Smooth muscle cell (in vitro differentiated cells): ENCODE measurements around the gene TCP11. TPM values are rescaled to one million over a fixed set of nuclear protein-coding genes. Genes with fewer than 3 reads are reported as not detected.

Source experiments
- DNase-seq: peaks from one replicate; lab custom pipeline; 2025; ENCODE audit not compliant: unreplicated experiment; lab: John Stamatoyannopoulos, UW
- H2AFZ ChIP-seq: fragments of 200-600 bp; sonication (generic); 2 replicates; pipeline ENCODE4 v1.6.0; 2016; ENCODE audit warnings: antibody characterized with exemption, low read depth, mild to moderate bottlenecking
- H3F3A ChIP-seq: fragments of 200-600 bp; sonication (generic); 2 replicates; pipeline ENCODE4 v1.6.0; 2017; ENCODE audit warnings: antibody characterized with exemption, low read depth
- H3K27ac ChIP-seq: fragments of 200-600 bp; sonication (generic); 2 replicates; pipeline ENCODE4 v1.5.1; 2016; ENCODE audit warnings: low read depth, mild to moderate bottlenecking
- H3K27me3 ChIP-seq: fragments of 200-600 bp; sonication (generic); 2 replicates; pipeline ENCODE4 v1.6.1; 2016; ENCODE audit warnings: low read depth, mild to moderate bottlenecking
- H3K36me3 ChIP-seq: fragments of 200-600 bp; sonication (generic); 2 replicates; pipeline ENCODE4 v1.5.1; 2016; ENCODE audit warnings: low read depth
- H3K4me1 ChIP-seq: fragments of 200-600 bp; sonication (generic); 2 replicates; pipeline ENCODE4 v1.5.1; 2016; ENCODE audit warnings: low read depth
- H3K4me2 ChIP-seq: fragments of 200-600 bp; sonication (generic); 2 replicates; pipeline ENCODE4 v1.6.0; 2016; ENCODE audit warnings: mild to moderate bottlenecking
- H3K4me3 ChIP-seq: fragments of 200-600 bp; sonication (generic); 2 replicates; pipeline ENCODE4 v1.5.1; 2016; ENCODE audit warnings: mild to moderate bottlenecking
- H3K79me2 ChIP-seq: fragments of 200-600 bp; sonication (generic); 2 replicates; pipeline ENCODE4 v1.6.0; 2016; ENCODE audit warnings: low read depth, mild to moderate bottlenecking
- H3K9ac ChIP-seq: fragments of 200-600 bp; sonication (generic); 2 replicates; pipeline ENCODE4 v1.6.0; 2016; ENCODE audit warnings: low read depth
- H3K9me3 ChIP-seq: fragments of 200-600 bp; sonication (generic); replicated peaks from 2 replicates; pipeline ENCODE4 v1.5.1; 2016; ENCODE audit warnings: low read depth
- H4K20me1 ChIP-seq: fragments of 200-600 bp; sonication (generic); 2 replicates; pipeline ENCODE4 v1.6.0; 2016; ENCODE audit warnings: low read depth
- WGBS: methylation state at CpG from one replicate; pipeline ENCODE4 v1.1.7; 2016; ENCODE audit warnings: low lambda C conversion rate; 5-methylcytosine and 5-hydroxymethylcytosine counted together
- polyA plus RNA-seq: library from polyadenylated mRNA; unstranded; fragments of >200 nt; fragmentation: Nextera tagmentation; extraction: Ambion mirVana; gene quantifications from 2 replicates; pipeline ENCODE4 v1.2.1, GENCODE V29; 2016
- total RNA-seq: library from RNA; depleted of rRNA; stranded (reverse); fragments of >200 nt; gene quantifications from 2 replicates; pipeline ENCODE4 v1.2.3, GENCODE V29; 2014
- TF ChIP-seq, protein P1 (sequence below): fragments of 200-600 bp; sonication (generic); IDR thresholded peaks from 2 replicates; pipeline ENCODE4 v1.5.1; 2017; ENCODE audit warnings: borderline replicate concordance, mild to moderate bottlenecking, antibody characterized with exemption; ENCODE audit not compliant: insufficient read depth, poor library complexity, severe bottlenecking

TCP11 gene
- total and polyA plus RNA-seq, 2 experiments from 2014 or later = 0.64 TPM; not detected in 1

DNA sequence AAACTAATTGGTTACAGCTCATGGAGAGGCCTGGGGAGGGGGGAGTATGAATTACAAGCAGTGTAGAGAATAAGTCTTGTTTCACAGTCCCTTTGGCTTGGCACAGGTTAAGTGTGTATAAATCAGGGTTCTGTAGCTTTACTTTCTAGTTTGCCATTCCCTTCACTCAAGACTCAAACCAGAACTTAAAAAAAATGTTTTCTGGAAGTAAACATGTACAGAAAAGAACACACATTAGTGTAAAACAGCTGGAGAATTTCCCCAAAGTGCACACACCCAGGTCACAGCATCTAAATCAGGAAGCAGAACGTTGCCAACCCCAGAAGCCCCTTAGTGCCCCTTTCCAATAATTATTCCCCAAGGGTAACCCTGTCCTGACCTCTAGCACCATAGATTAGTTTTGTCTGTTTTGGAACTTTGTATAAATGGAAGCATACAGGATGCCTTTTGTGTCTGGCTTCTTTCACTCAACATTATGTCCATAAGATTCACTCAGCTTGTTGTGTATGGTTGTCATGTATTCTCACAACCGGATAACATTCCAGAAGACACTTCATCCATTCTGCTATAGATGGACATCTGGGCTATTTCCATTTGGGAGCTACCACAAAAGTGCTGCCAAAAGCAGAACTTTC, 38.9 kb upstream of the TCP11 start:
- H3F3A ChIP-seq = peaks cover 11% of the 10 kb centered on the region
- H2AFZ ChIP-seq = no peak overlapping the region
- no peaks in the 10 kb centered on the region for H4K20me1 ChIP-seq
- no peak overlapping the region for H3K27ac ChIP-seq
- H3K9ac ChIP-seq = no peak overlapping the region
- WGBS = 80% methylated on average over 2 of the region's 2 CpGs
- H3K36me3 ChIP-seq = no peaks in the 10 kb centered on the region
- H3K27me3 ChIP-seq = no peaks in the 10 kb centered on the region
- no peak for DNase-seq
- H3K79me2 ChIP-seq = no peaks in the 10 kb centered on the region
- H3K4me1 ChIP-seq = peaks cover under 1% of the 10 kb centered on the region
- no peak overlapping the region for H3K4me2 ChIP-seq
- TF ChIP-seq, protein P1, sequence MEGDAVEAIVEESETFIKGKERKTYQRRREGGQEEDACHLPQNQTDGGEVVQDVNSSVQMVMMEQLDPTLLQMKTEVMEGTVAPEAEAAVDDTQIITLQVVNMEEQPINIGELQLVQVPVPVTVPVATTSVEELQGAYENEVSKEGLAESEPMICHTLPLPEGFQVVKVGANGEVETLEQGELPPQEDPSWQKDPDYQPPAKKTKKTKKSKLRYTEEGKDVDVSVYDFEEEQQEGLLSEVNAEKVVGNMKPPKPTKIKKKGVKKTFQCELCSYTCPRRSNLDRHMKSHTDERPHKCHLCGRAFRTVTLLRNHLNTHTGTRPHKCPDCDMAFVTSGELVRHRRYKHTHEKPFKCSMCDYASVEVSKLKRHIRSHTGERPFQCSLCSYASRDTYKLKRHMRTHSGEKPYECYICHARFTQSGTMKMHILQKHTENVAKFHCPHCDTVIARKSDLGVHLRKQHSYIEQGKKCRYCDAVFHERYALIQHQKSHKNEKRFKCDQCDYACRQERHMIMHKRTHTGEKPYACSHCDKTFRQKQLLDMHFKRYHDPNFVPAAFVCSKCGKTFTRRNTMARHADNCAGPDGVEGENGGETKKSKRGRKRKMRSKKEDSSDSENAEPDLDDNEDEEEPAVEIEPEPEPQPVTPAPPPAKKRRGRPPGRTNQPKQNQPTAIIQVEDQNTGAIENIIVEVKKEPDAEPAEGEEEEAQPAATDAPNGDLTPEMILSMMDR = no peak
- H3K4me3 ChIP-seq = no peak overlapping the region
- no peaks in the 10 kb centered on the region for H3K9me3 ChIP-seq

DNA sequence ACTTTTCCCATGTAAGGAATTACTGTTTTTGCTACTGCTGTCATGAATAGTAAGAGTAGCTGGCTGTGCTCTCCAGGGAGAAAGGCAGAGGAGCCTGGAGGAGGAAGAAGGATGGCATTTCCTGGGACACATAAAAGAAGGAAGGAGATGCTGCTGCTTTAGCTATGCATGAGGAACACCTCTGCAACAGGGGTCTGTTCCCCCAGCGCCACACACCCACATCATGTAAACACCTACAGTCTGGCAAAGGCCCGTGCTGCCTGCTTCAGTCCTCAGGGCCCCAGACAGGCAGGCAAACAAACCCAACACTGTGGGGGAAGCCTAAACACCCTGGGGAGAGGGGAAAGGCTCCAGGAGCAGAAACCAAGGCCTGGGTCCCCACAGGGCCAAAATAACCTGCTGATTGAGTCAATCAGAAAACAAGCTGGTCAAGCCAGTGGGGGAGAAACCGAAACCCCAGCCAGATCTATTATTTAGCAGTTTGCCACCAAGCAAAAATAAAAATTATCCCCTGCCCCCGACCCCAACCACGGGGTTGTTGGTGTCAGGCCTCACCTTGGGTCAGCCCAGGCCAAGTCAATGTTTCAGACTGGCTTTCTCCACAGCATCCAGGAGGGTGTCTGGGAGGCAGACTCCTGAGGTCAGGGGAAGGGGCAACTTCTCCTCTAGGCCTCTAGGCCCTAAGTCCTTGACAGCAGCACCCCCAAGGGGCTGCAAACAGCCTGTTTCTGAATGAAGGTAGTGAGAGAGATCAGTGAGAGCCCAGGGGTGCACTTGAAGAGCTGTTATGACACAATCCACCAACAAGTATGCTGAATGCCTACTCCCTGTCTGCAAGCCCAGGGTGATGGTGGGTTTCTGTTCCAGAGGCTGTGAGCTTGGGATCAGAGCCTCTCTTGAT, 38.0 kb upstream of the TCP11 start:
- peaks cover 11% of the 10 kb centered on the region for H3F3A ChIP-seq
- TF ChIP-seq, protein P1 = no peak
- H4K20me1 ChIP-seq = no peaks in the 10 kb centered on the region
- no peak for DNase-seq
- no peaks in the 10 kb centered on the region for H3K9me3 ChIP-seq
- H3K4me1 ChIP-seq = no peaks in the 10 kb centered on the region
- no peaks in the 10 kb centered on the region for H3K79me2 ChIP-seq
- no peaks in the 10 kb centered on the region for H3K27me3 ChIP-seq
- H3K9ac ChIP-seq = no peak overlapping the region
- no peaks in the 10 kb centered on the region for H3K36me3 ChIP-seq
- H2AFZ ChIP-seq = no peak overlapping the region
- H3K27ac ChIP-seq = no peak overlapping the region
- 73% methylated on average over 5 of the region's 5 CpGs for WGBS
- no peak overlapping the region for H3K4me3 ChIP-seq
- no peak overlapping the region for H3K4me2 ChIP-seq

DNA sequence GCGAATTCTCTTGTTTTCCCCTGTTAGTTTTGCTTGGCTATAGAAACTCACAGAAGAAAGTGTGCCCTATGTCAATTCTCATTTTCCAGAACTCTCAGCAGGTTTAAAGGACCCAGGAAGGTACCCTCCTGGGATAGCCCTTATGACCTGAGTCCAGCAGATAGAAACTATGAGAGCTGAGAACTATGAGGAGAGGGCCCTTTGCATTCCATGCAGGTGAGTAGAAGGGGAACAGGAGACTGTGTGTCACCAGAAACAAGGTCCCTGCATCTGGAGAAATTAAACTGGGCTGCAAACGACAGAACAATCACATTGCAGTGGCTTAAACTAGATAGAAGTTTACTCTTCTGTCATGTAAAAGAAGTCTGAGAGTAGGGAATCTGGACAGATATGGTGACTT, 36.9 kb upstream of the TCP11 start:
- H3F3A ChIP-seq = peaks cover 7% of the 10 kb centered on the region
- no peak overlapping the region for H3K27ac ChIP-seq
- no peak overlapping the region for H3K4me2 ChIP-seq
- no peaks in the 10 kb centered on the region for H4K20me1 ChIP-seq
- H3K27me3 ChIP-seq = no peaks in the 10 kb centered on the region
- H3K79me2 ChIP-seq = no peaks in the 10 kb centered on the region
- H3K4me1 ChIP-seq = no peaks in the 10 kb centered on the region
- no peak overlapping the region for H3K4me3 ChIP-seq
- no peak overlapping the region for H3K9ac ChIP-seq
- H3K36me3 ChIP-seq = no peaks in the 10 kb centered on the region
- TF ChIP-seq, protein P1 = no peak
- H3K9me3 ChIP-seq = no peaks in the 10 kb centered on the region
- no peak overlapping the region for H2AFZ ChIP-seq
- 54% methylated on average over 2 of the region's 2 CpGs for WGBS
- no peak for DNase-seq
